HG02884 (cell line): ENCODE results near the gene ZNF436.
"Not testable (repeated sequence)": the region's sequence is repeated elsewhere in the genome, so short reads cannot be mapped to it uniquely, and the experiment has no call there.

ENCODE experiments used
- ATAC-seq: cut with Tn5 transposase; IDR thresholded peaks from one replicate; pipeline ENCODE4 v1.9.1; 2021; ENCODE audit warnings: mild to moderate bottlenecking, moderate library complexity; ENCODE audit not compliant: unreplicated experiment

The ZNF436 gene

DNA sequence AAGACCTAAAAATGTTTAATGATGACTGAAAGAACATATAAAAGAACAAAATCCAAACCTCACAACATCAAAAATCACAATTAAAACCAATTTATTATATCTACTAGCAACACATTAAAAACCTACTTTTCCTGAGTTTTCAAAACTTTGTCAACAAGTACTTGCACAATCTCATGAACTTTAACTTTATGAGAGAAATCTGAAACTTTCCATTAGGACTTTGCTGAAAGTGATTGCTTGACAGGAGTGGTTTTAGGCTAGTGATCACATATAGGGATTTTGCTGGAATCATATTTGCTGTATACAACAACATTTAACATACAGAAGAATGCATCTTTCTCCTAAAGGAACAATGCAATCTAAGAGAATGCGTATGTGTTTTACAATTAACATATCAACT is 38.8 kb downstream of the ZNF436 start:
- no peak for ATAC-seq

DNA sequence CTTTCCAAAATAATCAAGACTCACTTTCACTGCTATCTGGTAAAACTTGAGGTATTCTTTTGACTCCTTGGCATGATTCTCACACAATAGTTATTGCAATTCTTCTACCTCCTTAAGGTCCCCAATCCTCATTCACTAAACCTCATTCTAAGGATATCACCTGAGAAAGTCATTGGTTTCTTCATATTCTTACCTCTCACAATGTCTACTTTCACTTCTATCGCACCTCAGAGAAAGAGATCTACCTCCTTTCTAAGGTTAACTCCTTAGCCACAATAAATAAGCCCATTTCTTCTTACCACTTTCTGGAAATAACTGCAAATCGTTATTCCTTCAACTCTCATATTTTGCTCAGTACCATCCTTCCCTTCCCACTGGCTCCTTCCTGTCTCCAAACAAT is 44.2 kb downstream of the ZNF436 start:
- ATAC-seq = no peak

DNA sequence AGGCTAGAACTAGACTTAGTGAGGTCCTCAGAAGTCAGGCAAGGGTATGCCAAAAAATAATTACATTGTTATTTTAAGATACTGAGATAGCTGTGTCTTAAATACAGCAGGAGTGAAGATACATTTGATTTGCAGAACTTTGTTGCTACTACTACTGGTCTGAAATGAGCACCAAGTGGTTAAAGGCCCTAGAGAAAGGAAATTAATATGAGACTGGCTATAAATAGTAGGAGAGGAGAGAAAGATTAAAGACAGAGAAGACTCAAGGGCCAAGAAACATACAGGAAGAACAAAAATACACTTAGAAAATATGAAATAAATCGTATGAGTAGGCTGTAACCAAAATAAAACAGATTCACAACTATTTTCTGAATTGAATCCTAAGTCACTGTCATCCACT is 46.9 kb downstream of the ZNF436 start:
- no peak for ATAC-seq

DNA sequence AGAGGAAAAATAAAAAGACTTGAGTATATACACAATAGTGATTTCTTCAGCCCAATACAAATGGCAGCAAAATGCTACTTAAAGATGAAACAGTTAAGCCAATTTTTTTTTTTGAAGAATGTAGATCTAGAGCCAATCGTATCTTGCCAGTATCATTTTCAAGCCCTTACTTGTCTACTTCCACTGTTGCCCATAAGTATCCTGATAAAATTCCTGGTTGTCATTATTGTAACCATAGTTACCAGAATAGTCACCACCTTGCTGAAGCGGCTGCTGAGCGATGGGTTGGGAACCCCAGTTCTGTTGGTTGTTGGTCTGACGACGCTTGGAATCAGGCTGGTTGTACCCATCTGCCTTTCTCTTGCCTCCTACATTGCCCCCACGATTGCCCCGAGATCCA is 59.4 kb downstream of the ZNF436 start:
- ATAC-seq = not testable (repeated sequence)
